Heart left ventricle (tissue), 16 donors: ENCODE results near the gene CYP2U1. TPM values are rescaled to one million over a fixed set of nuclear protein-coding genes. Genes with fewer than 3 reads are reported as not detected.

Experiments used
- ATAC-seq, 4 donors: fragments of 200-7000 bp; cut with Tn5 transposase; one replicate each; pipeline ENCODE4 v1.9.1; 2020 to 2022; ENCODE audit warnings: moderate library complexity in 4 of 4, mild to moderate bottlenecking in 3 of 4, moderate number of reproducible peaks in 1 of 4
- DNase-seq, 5 donors: peaks; one replicate each; pipeline ENCODE4 v3.0.0-alpha.2; 2020
- H3K27ac ChIP-seq, 12 donors: fragments of 200-600 bp; sonication (generic) in 4 of 12; one replicate each; pipeline versions ENCODE4 v1.5.0 to v1.8.0; 2016 to 2022; ENCODE audit warnings: mild to moderate bottlenecking in 2 of 12
- H3K27me3 ChIP-seq, 9 donors: fragments of 200-600 bp; sonication (generic) in 2 of 9; one replicate each; pipeline versions ENCODE4 v1.5.1 to v1.8.0; 2016 to 2022; ENCODE audit warnings: mild to moderate bottlenecking in 3 of 9
- H3K36me3 ChIP-seq, 9 donors: fragments of 200-600 bp; sonication (generic) in 2 of 9; one replicate each; pipeline versions ENCODE4 v1.5.0 to v1.8.0; 2018 to 2022; ENCODE audit warnings: mild to moderate bottlenecking in 2 of 9
- H3K4me1 ChIP-seq, 12 donors: fragments of 200-600 bp; sonication (generic) in 4 of 12; one replicate each; pipeline versions ENCODE4 v1.5.0 to v1.8.0; 2016 to 2022; ENCODE audit warnings: mild to moderate bottlenecking in 3 of 12
- H3K4me3 ChIP-seq, 12 donors: fragments of 200-600 bp; sonication (generic) in 4 of 12; one replicate each; pipeline versions ENCODE4 v1.5.0 to v1.8.0; 2017 to 2022; ENCODE audit warnings: mild to moderate bottlenecking in 9 of 12, moderate library complexity in 4 of 12
- H3K9me3 ChIP-seq, 12 donors: fragments of 200-600 bp; sonication (generic) in 4 of 12; one replicate each; pipeline versions ENCODE4 v1.5.0 to v1.8.0; 2016 to 2022; ENCODE audit warnings: mild to moderate bottlenecking in 1 of 12
- POLR2A ChIP-seq, 2 donors: fragments of 450-650 bp; IDR thresholded peaks; one replicate each; pipeline ENCODE4 v1.6.1; 2017; ENCODE audit warnings: antibody characterized with exemption in 2 of 2, mild to moderate bottlenecking in 2 of 2, moderate library complexity in 2 of 2
- WGBS, 4 donors: extraction: QIAGEN DNeasy Blood & Tissue Kit in 2 of 4; methylation state at CpG; one replicate each; pipeline versions ENCODE4 v1.1.5 to v1.1.7; 2013 to 2018; 5-methylcytosine and 5-hydroxymethylcytosine counted together
- intact Hi-C, 10 donors: fragments of 100-400 bp; cut with DNase I; formaldehyde crosslinking; loops; one replicate each; pipeline versions ENCODE4 v1.11.1 to v1.14.2; 2022
- polyA plus RNA-seq, 2 donors: library from polyadenylated mRNA; stranded (reverse); fragments of 200-250 nt; gene quantifications; one replicate each; pipeline ENCODE4 v1.2.3, GENCODE V29; 2013
- total RNA-seq, 9 donors: library from RNA; depleted of rRNA in 2 of 9; stranded (reverse); fragments of >200 nt in 2 of 9; fragmentation: NEBNext Ultra II Directional in 3 of 9; extraction: Animal tissue kit (Norgen Biotek cat#: 25700) in 3 of 9; gene quantifications; one replicate each; pipeline versions ENCODE4 v1.1.0 to v1.2.4, GENCODE V29; 2016 to 2023
- TF ChIP-seq, protein P1 (sequence below), 12 donors: fragments of 200-600 bp; sonication (generic) in 4 of 12; IDR thresholded peaks; one replicate each; pipeline versions ENCODE4 v1.5.0 to v1.8.0; 2018 to 2022; ENCODE audit warnings: antibody characterized with exemption in 12 of 12, mild to moderate bottlenecking in 5 of 12
- donor health status: ischemic (EF 13 %, LVEDD 7.1; RV severe dilation, severe dysfunction).
- donor health status: healthy with polysubstance abuse.
- donor health status: DM: no; HTN: yes; CAD: no.
- donor health status: DM: no; HTN: no; CAD: no.
- donor health status: ischemic (EF 25% LVEDD 6.9; RV normal size, moderate dysfunction).
- donor health status: ischemic (EF 25% LVEDD 5.7; RV mildly dilated, moderate dysfunction).
- donor health status: healthy.
- donor health status: DM: yes; HTN: yes; CAD: no.
- donor health status: ischemic (EF 35%, LVEDD 5.7; RV mildly dilated, moderate dysfunction).
- donor health status: nonischemic (EF 11% LVEDD 7.7; RV severe dilation, severe dysfunction).
- donor health status: DM: yes; HTN: yes; CAD: no.
- donor health status: PGD.
- donor health status: ischemic (EF 29% LVEDD 5.4; RV normal size, mild dysfunction).
- donor health status: nonischemic (EF 23%, LVEDD 6.1; RV moderate dilation, normal function).

CYP2U1 gene
- total and polyA plus RNA-seq, 11 donors, result 3.7 to 11.8 (median 6.7) TPM

GRCh38 chr4:107890779-107891178 is 40.6 kb upstream of the CYP2U1 start:
- Histone ChIP-seq H3K27ac (no peak overlapping the region), H3K4me3 (no peak overlapping the region), H3K4me1 (peaks cover 0 to 16% (median 6%) of the 10 kb centered on the region in 12 donors), H3K27me3 (no peaks in the 10 kb centered on the region), H3K9me3 (peaks cover 0 to 23% (median 8%) of the 10 kb centered on the region in 12 donors), H3K36me3 (peaks cover 0 to 3% (median 0%) of the 10 kb centered on the region in 9 donors)
- WGBS, 4 donors, result 89 to 99% (median 93%) methylated on average over 2 of the region's 2 CpGs
- intact Hi-C loops, result loop anchor here in 2 of 10 donors (10.0 kb wide), 1 partner anchor 66 kb away; the partner anchor contains the start of gene SGMS2 (in 2 of the 2)
- no peak for TF ChIP-seq POLR2A (IDR thresholded peaks at IDR 0.05)
- TF ChIP-seq, protein P1, sequence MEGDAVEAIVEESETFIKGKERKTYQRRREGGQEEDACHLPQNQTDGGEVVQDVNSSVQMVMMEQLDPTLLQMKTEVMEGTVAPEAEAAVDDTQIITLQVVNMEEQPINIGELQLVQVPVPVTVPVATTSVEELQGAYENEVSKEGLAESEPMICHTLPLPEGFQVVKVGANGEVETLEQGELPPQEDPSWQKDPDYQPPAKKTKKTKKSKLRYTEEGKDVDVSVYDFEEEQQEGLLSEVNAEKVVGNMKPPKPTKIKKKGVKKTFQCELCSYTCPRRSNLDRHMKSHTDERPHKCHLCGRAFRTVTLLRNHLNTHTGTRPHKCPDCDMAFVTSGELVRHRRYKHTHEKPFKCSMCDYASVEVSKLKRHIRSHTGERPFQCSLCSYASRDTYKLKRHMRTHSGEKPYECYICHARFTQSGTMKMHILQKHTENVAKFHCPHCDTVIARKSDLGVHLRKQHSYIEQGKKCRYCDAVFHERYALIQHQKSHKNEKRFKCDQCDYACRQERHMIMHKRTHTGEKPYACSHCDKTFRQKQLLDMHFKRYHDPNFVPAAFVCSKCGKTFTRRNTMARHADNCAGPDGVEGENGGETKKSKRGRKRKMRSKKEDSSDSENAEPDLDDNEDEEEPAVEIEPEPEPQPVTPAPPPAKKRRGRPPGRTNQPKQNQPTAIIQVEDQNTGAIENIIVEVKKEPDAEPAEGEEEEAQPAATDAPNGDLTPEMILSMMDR (IDR thresholded peaks at IDR 0.05), result no peak
- DNase-seq (no peak), ATAC-seq (no peak)

DNA sequence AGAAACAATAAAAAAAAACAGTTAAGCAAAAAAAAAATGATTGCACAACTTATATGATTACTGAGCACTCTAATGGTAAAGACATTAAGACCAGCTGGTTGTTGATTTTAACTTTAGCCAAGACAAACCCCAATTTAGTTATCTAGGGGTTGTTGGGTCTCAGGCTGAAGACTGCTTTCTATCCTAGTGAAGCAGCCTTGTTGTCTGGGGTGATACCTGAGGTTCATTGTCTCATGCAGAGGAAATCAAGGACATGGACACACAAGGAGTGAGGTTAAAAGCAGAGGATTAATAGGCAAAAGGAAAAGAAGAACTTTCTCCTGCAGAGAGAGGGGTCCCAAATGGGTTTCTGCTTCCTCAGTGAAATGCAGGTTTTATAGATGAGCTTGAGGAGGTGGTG is 40.0 kb upstream of the CYP2U1 start:
- Histone ChIP-seq H3K4me3 (no peak overlapping the region), H3K9me3 (peaks cover 0 to 23% (median 8%) of the 10 kb centered on the region in 12 donors), H3K27ac (no peak overlapping the region), H3K36me3 (peaks cover 0 to 3% (median 0%) of the 10 kb centered on the region in 9 donors), H3K4me1 (peaks cover 0 to 17% (median 8%) of the 10 kb centered on the region in 12 donors), H3K27me3 (no peaks in the 10 kb centered on the region)
- ATAC-seq (no peak), DNase-seq (no peak)
- TF ChIP-seq, protein P1 (IDR thresholded peaks at IDR 0.05), result no peak
- TF ChIP-seq POLR2A (IDR thresholded peaks at IDR 0.05), result no peak
- intact Hi-C loops, result loop anchor here in 2 of 10 donors (10.0 kb wide), 1 partner anchor 66 kb away; the partner anchor contains the start of gene SGMS2 (in 2 of the 2)

- peak overlapping the region in 1 of 12 donors; percentile 12 for H3K27ac ChIP-seq
- 59 to 77% (median 68%) methylated on average over 4 of the region's 4 CpGs for WGBS, 4 donors
Observed at GRCh38 chr4:107893171-107894137, 37.9 kb upstream of the CYP2U1 start.

More at GRCh38 chr4:107893171-107894137, 37.9 kb upstream of the CYP2U1 start:
- H3K4me3 ChIP-seq, result no peak overlapping the region
- H3K36me3 ChIP-seq, result no peaks in the 10 kb centered on the region
- ATAC-seq (peak in 3 of 4 donors; percentile 12 to 26 (median 26)), DNase-seq (no peak)
- peaks cover 0 to 23% (median 8%) of the 10 kb centered on the region in 12 donors for H3K4me1 ChIP-seq
- peaks cover 0 to 10% (median under 1%) of the 10 kb centered on the region in 12 donors for H3K9me3 ChIP-seq
- TF ChIP-seq, protein P1 (IDR thresholded peaks at IDR 0.05), result no peak
- no peak for TF ChIP-seq POLR2A (IDR thresholded peaks at IDR 0.05)
- no peaks in the 10 kb centered on the region for H3K27me3 ChIP-seq
- intact Hi-C loops, result loop anchor here in 2 of 10 donors (10.0 kb wide), 1 partner anchor 69 kb away; the partner anchor contains the start of gene SGMS2 (in 2 of the 2)
